Measurements from ENCODE around the gene IFITM2.

The IFITM2 gene

GRCh38 chr11:293852-294661 is 13.6 kb upstream of the IFITM2 start:
- CTCF ChIA-PET: interaction anchor here (0.7 to 9.1 kb wide), 3 partner anchors 12 to 19 kb away, joined by 3 to 68 read pairs (median 3); partner anchors contain the start of gene IFITM2
- TF ChIP-seq CTCF (IDR thresholded peaks at IDR 0.05; ENCODE audit: insufficient read depth, low read length, missing control alignments): no peak
- POLR2A ChIA-PET: no interaction called here
- no peak for DNase-seq (ENCODE audit: low read depth, low spot score)
- no peak overlapping the region for H3K4me3 ChIP-seq (ENCODE audit: low read depth, low read length)

GRCh38 chr11:294780-295179 is 12.8 kb upstream of the IFITM2 start:
- TF ChIP-seq CTCF (IDR thresholded peaks at IDR 0.05; ENCODE audit: insufficient read depth, low read length, missing control alignments): no peak
- ChIA-PET POLR2A (no interaction called here), CTCF (interaction anchor here (9.1 kb wide), 1 partner anchor 11 kb away, joined by 68 read pairs; the partner anchor contains the start of gene IFITM2)
- no peak overlapping the region for H3K4me3 ChIP-seq (ENCODE audit: low read depth, low read length)
- DNase-seq (ENCODE audit: low read depth, low spot score): no peak

GRCh38 chr11:295351-296170 is 12.1 kb upstream of the IFITM2 start:
- no peak for DNase-seq (ENCODE audit: low read depth, low spot score)
- ChIA-PET CTCF (interaction anchor here (9.1 kb wide), 1 partner anchor 10 kb away, joined by 68 read pairs; the partner anchor contains the start of gene IFITM2), POLR2A (no interaction called here)
- H3K4me3 ChIP-seq (ENCODE audit: low read depth, low read length): no peak overlapping the region
- no peak for TF ChIP-seq CTCF (IDR thresholded peaks at IDR 0.05; ENCODE audit: insufficient read depth, low read length, missing control alignments)

GRCh38 chr11:296171-297050 is 11.2 kb upstream of the IFITM2 start:
- no peak for DNase-seq (ENCODE audit: low read depth, low spot score)
- no peak for TF ChIP-seq CTCF (IDR thresholded peaks at IDR 0.05; ENCODE audit: insufficient read depth, low read length, missing control alignments)
- no peak overlapping the region for H3K4me3 ChIP-seq (ENCODE audit: low read depth, low read length)
- POLR2A ChIA-PET: no interaction called here
- CTCF ChIA-PET: interaction anchor here (9.1 kb wide), 1 partner anchor 9 kb away, joined by 68 read pairs; the partner anchor contains the start of gene IFITM2

- ChIA-PET CTCF (interaction anchor here (1.5 kb wide), 1 partner anchor 9 kb away, joined by 5 read pairs; no protein-coding TSS in a partner anchor), POLR2A (no interaction called here)
- TF ChIP-seq CTCF (IDR thresholded peaks at IDR 0.05; ENCODE audit: insufficient read depth, low read length, missing control alignments): no peak
- no peak for DNase-seq (ENCODE audit: low read depth, low spot score)
- H3K4me3 ChIP-seq (ENCODE audit: low read depth, low read length): no peak overlapping the region
Measured at GRCh38 chr11:297051-297585, 10.5 kb upstream of the IFITM2 start.

Measured in AG04449 (cell line).